Parathyroid adenoma (tissue), 2 donors: ENCODE measurements around the gene ZNF281.

Experiments used
- H2AFZ ChIP-seq: fragments of 300-600 bp; sonication (generic); one replicate; pipeline ENCODE4 v1.7.0; 2017; ENCODE audit warnings: antibody characterized with exemption, mild to moderate bottlenecking
- H3K27ac ChIP-seq: fragments of 300-600 bp; sonication (generic); one replicate; pipeline ENCODE4 v1.7.0; 2017
- H3K27me3 ChIP-seq: fragments of 300-600 bp; sonication (generic); one replicate; pipeline ENCODE4 v1.7.0; 2017; ENCODE audit warnings: low read length; ENCODE audit not compliant: control insufficient read depth, insufficient read depth
- H3K36me3 ChIP-seq: fragments of 300-600 bp; sonication (generic); one replicate; pipeline ENCODE4 v1.7.0; 2017; ENCODE audit warnings: low read length; ENCODE audit not compliant: control insufficient read depth, insufficient read depth
- H3K4me1 ChIP-seq: fragments of 300-600 bp; sonication (generic); one replicate; pipeline ENCODE4 v1.7.0; 2017; ENCODE audit warnings: control low read depth
- H3K4me2 ChIP-seq: fragments of 300-600 bp; sonication (generic); one replicate; pipeline ENCODE4 v1.7.0; 2017; ENCODE audit warnings: low read length
- H3K4me3 ChIP-seq: fragments of 300-600 bp; sonication (generic); one replicate; pipeline ENCODE4 v1.7.0; 2017; ENCODE audit warnings: low read depth, low read length
- H3K79me2 ChIP-seq: fragments of 300-600 bp; sonication (generic); one replicate; pipeline ENCODE4 v1.7.0; 2017; ENCODE audit warnings: control low read depth
- H3K9ac ChIP-seq: fragments of 300-600 bp; sonication (generic); one replicate; pipeline ENCODE4 v1.7.0; 2017; ENCODE audit warnings: mild to moderate bottlenecking
- H3K9me3 ChIP-seq: fragments of 300-600 bp; sonication (generic); one replicate; pipeline ENCODE4 v1.7.0; 2017; ENCODE audit warnings: low read length; ENCODE audit not compliant: control insufficient read depth
- CTCF ChIP-seq: fragments of 300-600 bp; sonication (generic); IDR thresholded peaks from one replicate; pipeline ENCODE4 v1.7.0; 2017; ENCODE audit warnings: antibody characterized with exemption, mild to moderate bottlenecking
- donor health status: primary hyperparathyroidism.

ZNF281 gene

GRCh38 chr1:200452850-200453552 is 43.2 kb upstream of the ZNF281 start:
- no peak overlapping the region for H3K27ac ChIP-seq
- no peak for TF ChIP-seq CTCF
- H3K36me3 ChIP-seq = no peaks in the 10 kb centered on the region
- no peak overlapping the region for H3K4me2 ChIP-seq
- no peaks in the 10 kb centered on the region for H3K79me2 ChIP-seq
- no peak overlapping the region for H3K9ac ChIP-seq
- H3K4me3 ChIP-seq = no peak overlapping the region
- peak overlapping the region; percentile 66 for H2AFZ ChIP-seq
- H3K9me3 ChIP-seq = no peaks in the 10 kb centered on the region
- no peaks in the 10 kb centered on the region for H3K27me3 ChIP-seq
- H3K4me1 ChIP-seq = no peaks in the 10 kb centered on the region

GRCh38 chr1:200448034-200448762 is 38.4 kb upstream of the ZNF281 start:
- H3K4me1 ChIP-seq = no peaks in the 10 kb centered on the region
- H3K4me2 ChIP-seq = no peak overlapping the region
- no peaks in the 10 kb centered on the region for H3K9me3 ChIP-seq
- H3K36me3 ChIP-seq = no peaks in the 10 kb centered on the region
- no peaks in the 10 kb centered on the region for H3K27me3 ChIP-seq
- no peak overlapping the region for H2AFZ ChIP-seq
- no peak overlapping the region for H3K9ac ChIP-seq
- no peak overlapping the region for H3K27ac ChIP-seq
- TF ChIP-seq CTCF = no peak
- no peak overlapping the region for H3K4me3 ChIP-seq
- no peaks in the 10 kb centered on the region for H3K79me2 ChIP-seq

- H3K9me3 ChIP-seq = no peaks in the 10 kb centered on the region
- H3K36me3 ChIP-seq = no peaks in the 10 kb centered on the region
- H3K4me2 ChIP-seq = no peak overlapping the region
- no peak overlapping the region for H3K4me3 ChIP-seq
- H3K79me2 ChIP-seq = no peaks in the 10 kb centered on the region
- no peaks in the 10 kb centered on the region for H3K4me1 ChIP-seq
- no peak overlapping the region for H3K9ac ChIP-seq
- no peak overlapping the region for H3K27ac ChIP-seq
- no peak for TF ChIP-seq CTCF
- no peaks in the 10 kb centered on the region for H3K27me3 ChIP-seq
- H2AFZ ChIP-seq = no peak overlapping the region
Observed at GRCh38 chr1:200445213-200445612, 35.4 kb upstream of the ZNF281 start.

GRCh38 chr1:200444478-200444877 is 34.6 kb upstream of the ZNF281 start:
- H3K4me3 ChIP-seq = no peak overlapping the region
- H3K9ac ChIP-seq = no peak overlapping the region
- no peaks in the 10 kb centered on the region for H3K4me1 ChIP-seq
- no peaks in the 10 kb centered on the region for H3K79me2 ChIP-seq
- H3K36me3 ChIP-seq = no peaks in the 10 kb centered on the region
- no peak overlapping the region for H3K4me2 ChIP-seq
- no peak overlapping the region for H3K27ac ChIP-seq
- H3K9me3 ChIP-seq = no peaks in the 10 kb centered on the region
- no peaks in the 10 kb centered on the region for H3K27me3 ChIP-seq
- TF ChIP-seq CTCF = no peak
- no peak overlapping the region for H2AFZ ChIP-seq
